NCI-H1092 treated with DMSO at 0.1 percent for 48 hours (cell line): ENCODE data around the gene PEX19.

Experiments used
- DNase-seq: peaks from one replicate; lab custom pipeline; 2025; lab: John Stamatoyannopoulos, UW

Gene PEX19

GRCh38 chr1:160277330-160277729 is 7.6 kb downstream of the PEX19 start:
- DNase-seq = no peak

- DNase-seq = no peak
Measured at GRCh38 chr1:160271025-160271424, 13.9 kb downstream of the PEX19 start.

- DNase-seq = no peak
Measured at GRCh38 chr1:160267284-160267991, 17.5 kb downstream of the PEX19 start.

- DNase-seq = no peak
Measured at GRCh38 chr1:160264795-160265307, 20.1 kb downstream of the PEX19 start.

- DNase-seq = peak; percentile 99
Measured at GRCh38 chr1:160261893-160262794, 22.8 kb downstream of the PEX19 start, which contains the start of gene DCAF8. Gene DCAF8 (minus strand): TSS chr1:160262549. CDS start chr1:160244008, 18,541 bp downstream.

- peak; percentile 78 for DNase-seq
Measured at GRCh38 chr1:160261556-160261892, 23.4 kb downstream of the PEX19 start.

GRCh38 chr1:160260406-160261382 is 24.2 kb downstream of the PEX19 start:
- DNase-seq = peak; percentile 15

GRCh38 chr1:160258177-160258798 is 26.6 kb downstream of the PEX19 start:
- DNase-seq = no peak

GRCh38 chr1:160257411-160258015 is 27.4 kb downstream of the PEX19 start:
- DNase-seq = no peak

GRCh38 chr1:160256396-160257046 is 28.4 kb downstream of the PEX19 start:
- DNase-seq = no peak

GRCh38 chr1:160255781-160256300 is 29.1 kb downstream of the PEX19 start:
- no peak for DNase-seq

- DNase-seq = peak; percentile 62
Measured at GRCh38 chr1:160251687-160252526, 33.0 kb downstream of the PEX19 start.

- no peak for DNase-seq
Measured at GRCh38 chr1:160251011-160251410, 33.9 kb downstream of the PEX19 start.

- DNase-seq = no peak
Measured at GRCh38 chr1:160247053-160247452, 37.9 kb downstream of the PEX19 start.

- DNase-seq = no peak
Measured at GRCh38 chr1:160245434-160245833, 39.5 kb downstream of the PEX19 start.

GRCh38 chr1:160244209-160244608 is 40.7 kb downstream of the PEX19 start:
- DNase-seq = peak; percentile 11

- DNase-seq = no peak
Measured at GRCh38 chr1:160243767-160244166, 41.2 kb downstream of the PEX19 start.

GRCh38 chr1:160239582-160240299 is 45.2 kb downstream of the PEX19 start:
- DNase-seq = no peak
